ENCODE measurements around the gene CELF4.

The CELF4 gene

DNA sequence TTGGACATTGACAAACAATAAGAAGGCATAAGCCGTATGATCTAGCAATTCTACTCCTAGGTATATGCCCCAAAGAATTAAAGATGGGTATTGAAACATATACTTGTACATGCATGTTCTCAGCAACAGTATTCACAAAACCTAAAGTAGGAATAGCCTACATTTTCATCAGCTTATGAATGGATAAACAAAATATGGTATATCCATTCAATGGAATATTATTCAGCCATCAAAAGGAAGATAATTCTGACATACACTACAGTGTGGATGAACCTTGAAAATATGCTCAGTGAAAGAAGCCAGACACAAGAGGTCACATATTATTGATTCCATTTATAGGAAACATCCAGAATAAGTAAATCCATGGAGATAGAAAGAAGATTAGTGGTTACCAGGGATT is 56.0 kb downstream of the CELF4 start:
- H3K9ac ChIP-seq (ENCODE audit: low read length in 2 of 2): no peak overlapping the region
- no peak overlapping the region for H3K4me3 ChIP-seq (ENCODE audit: low read length in 2 of 2)
- H3K27me3 ChIP-seq (ENCODE audit: control insufficient read depth in 1 of 2, insufficient read depth in 2 of 2, low read length in 2 of 2): peaks cover 4 to 6% of the 10 kb centered on the region in 2 donors
- H3K9me3 ChIP-seq (ENCODE audit: control insufficient read depth in 2 of 2, low read length in 2 of 2): peaks cover 0 to 17% of the 10 kb centered on the region in 2 donors
- no peaks in the 10 kb centered on the region for H3K36me3 ChIP-seq (ENCODE audit: control insufficient read depth in 2 of 2, insufficient read depth in 2 of 2, low read length in 2 of 2)
- H3K27ac ChIP-seq (ENCODE audit: low read length): no peak overlapping the region
- H3K4me1 ChIP-seq (ENCODE audit: control insufficient read depth, insufficient read depth, low read length): no peaks in the 10 kb centered on the region

DNA sequence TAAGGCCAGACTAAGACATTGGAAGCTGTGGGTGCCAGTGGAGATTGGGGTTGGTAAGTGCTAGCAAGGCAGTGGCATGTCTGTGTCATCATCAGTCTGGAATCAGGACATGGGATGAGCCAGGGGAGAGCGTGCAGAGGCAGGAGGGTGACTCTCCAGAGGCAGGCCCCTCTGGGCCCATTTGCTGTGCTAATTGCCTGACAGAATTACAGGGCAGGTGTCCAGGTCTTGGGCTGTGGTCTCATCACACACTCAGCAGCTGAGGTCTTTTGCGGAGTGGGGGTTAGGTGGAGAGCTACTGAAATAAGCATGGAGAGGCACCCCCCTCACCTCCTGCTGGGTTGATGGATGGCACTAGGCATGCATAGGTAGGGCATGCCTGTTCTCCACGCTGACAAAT is 57.4 kb downstream of the CELF4 start:
- H3K9ac ChIP-seq (ENCODE audit: low read length in 2 of 2): no peak overlapping the region
- H3K36me3 ChIP-seq (ENCODE audit: control insufficient read depth in 2 of 2, insufficient read depth in 2 of 2, low read length in 2 of 2): no peaks in the 10 kb centered on the region
- H3K4me3 ChIP-seq (ENCODE audit: low read length in 2 of 2): no peak overlapping the region
- peaks cover 4 to 5% of the 10 kb centered on the region in 2 donors for H3K27me3 ChIP-seq (ENCODE audit: control insufficient read depth in 1 of 2, insufficient read depth in 2 of 2, low read length in 2 of 2)
- no peak overlapping the region for H3K27ac ChIP-seq (ENCODE audit: low read length)
- peaks cover 0 to 17% of the 10 kb centered on the region in 2 donors for H3K9me3 ChIP-seq (ENCODE audit: control insufficient read depth in 2 of 2, low read length in 2 of 2)
- no peaks in the 10 kb centered on the region for H3K4me1 ChIP-seq (ENCODE audit: control insufficient read depth, insufficient read depth, low read length)

GRCh38 chr18:37507239-37507638 is 58.4 kb downstream of the CELF4 start:
- H3K4me3 ChIP-seq (ENCODE audit: low read length in 2 of 2): no peak overlapping the region
- no peak overlapping the region for H3K9ac ChIP-seq (ENCODE audit: low read length in 2 of 2)
- H3K4me1 ChIP-seq (ENCODE audit: control insufficient read depth, insufficient read depth, low read length): peaks cover 3% of the 10 kb centered on the region
- no peak overlapping the region for H3K27ac ChIP-seq (ENCODE audit: low read length)
- no peaks in the 10 kb centered on the region for H3K36me3 ChIP-seq (ENCODE audit: control insufficient read depth in 2 of 2, insufficient read depth in 2 of 2, low read length in 2 of 2)
- H3K9me3 ChIP-seq (ENCODE audit: control insufficient read depth in 2 of 2, low read length in 2 of 2): peaks cover 0 to 14% of the 10 kb centered on the region in 2 donors
- H3K27me3 ChIP-seq (ENCODE audit: control insufficient read depth in 1 of 2, insufficient read depth in 2 of 2, low read length in 2 of 2): peaks cover 0 to 4% of the 10 kb centered on the region in 2 donors

DNA sequence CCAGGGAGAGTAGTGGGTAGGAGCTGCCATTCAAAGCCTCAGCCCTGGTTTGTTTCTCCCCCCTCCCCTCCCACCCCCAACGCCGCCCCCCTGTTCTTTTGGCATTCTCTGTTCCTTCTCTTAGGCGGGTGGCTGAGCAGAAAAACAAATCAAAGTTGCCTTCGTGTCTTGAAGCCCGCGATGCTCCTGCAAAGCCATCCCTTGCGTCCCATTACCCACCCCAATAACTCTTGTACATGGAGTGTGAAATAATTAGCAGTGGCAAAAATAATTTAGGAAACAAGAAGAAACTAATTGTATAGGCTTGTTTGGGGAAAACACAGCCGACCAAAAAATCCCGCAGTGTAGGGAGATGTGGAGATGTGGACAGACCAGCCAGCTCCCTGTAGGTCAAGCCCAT is 59.6 kb downstream of the CELF4 start:
- Histone ChIP-seq H3K36me3 (ENCODE audit: control insufficient read depth in 2 of 2, insufficient read depth in 2 of 2, low read length in 2 of 2) (no peaks in the 10 kb centered on the region), H3K4me1 (ENCODE audit: control insufficient read depth, insufficient read depth, low read length) (peaks cover 3% of the 10 kb centered on the region), H3K9me3 (ENCODE audit: control insufficient read depth in 2 of 2, low read length in 2 of 2) (peaks cover 0 to 14% of the 10 kb centered on the region in 2 donors), H3K27me3 (ENCODE audit: control insufficient read depth in 1 of 2, insufficient read depth in 2 of 2, low read length in 2 of 2) (peaks cover 0 to 2% of the 10 kb centered on the region in 2 donors), H3K4me3 (ENCODE audit: low read length in 2 of 2) (no peak overlapping the region), H3K9ac (ENCODE audit: low read length in 2 of 2) (no peak overlapping the region), H3K27ac (ENCODE audit: low read length) (no peak overlapping the region)

DNA sequence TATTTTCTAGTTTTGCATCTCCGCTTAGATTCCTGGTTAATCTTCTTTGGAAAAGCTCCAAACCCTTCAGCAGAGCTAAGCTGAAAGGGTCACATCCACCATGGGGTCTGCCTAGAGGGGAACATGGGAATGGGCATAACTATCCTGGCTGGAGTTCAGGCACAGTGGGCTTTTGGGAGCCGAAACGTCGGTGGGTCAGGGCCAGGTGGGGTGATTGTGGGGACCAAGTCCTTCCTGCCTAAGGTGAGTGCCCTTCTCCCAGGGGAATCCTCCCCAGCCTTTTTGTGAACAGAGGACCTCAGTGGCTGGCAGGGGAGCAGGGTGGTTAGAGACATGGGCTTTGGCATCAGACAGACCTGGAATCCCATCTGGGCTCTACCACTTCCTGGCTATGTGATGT is 60.3 kb downstream of the CELF4 start:
- Histone ChIP-seq H3K4me3 (ENCODE audit: low read length in 2 of 2) (no peak overlapping the region), H3K36me3 (ENCODE audit: control insufficient read depth in 2 of 2, insufficient read depth in 2 of 2, low read length in 2 of 2) (no peaks in the 10 kb centered on the region), H3K27ac (ENCODE audit: low read length) (no peak overlapping the region), H3K9me3 (ENCODE audit: control insufficient read depth in 2 of 2, low read length in 2 of 2) (peaks cover 0 to 13% of the 10 kb centered on the region in 2 donors), H3K9ac (ENCODE audit: low read length in 2 of 2) (no peak overlapping the region), H3K27me3 (ENCODE audit: control insufficient read depth in 1 of 2, insufficient read depth in 2 of 2, low read length in 2 of 2) (peaks cover 0 to 2% of the 10 kb centered on the region in 2 donors), H3K4me1 (ENCODE audit: control insufficient read depth, insufficient read depth, low read length) (peaks cover 3% of the 10 kb centered on the region)

DNA sequence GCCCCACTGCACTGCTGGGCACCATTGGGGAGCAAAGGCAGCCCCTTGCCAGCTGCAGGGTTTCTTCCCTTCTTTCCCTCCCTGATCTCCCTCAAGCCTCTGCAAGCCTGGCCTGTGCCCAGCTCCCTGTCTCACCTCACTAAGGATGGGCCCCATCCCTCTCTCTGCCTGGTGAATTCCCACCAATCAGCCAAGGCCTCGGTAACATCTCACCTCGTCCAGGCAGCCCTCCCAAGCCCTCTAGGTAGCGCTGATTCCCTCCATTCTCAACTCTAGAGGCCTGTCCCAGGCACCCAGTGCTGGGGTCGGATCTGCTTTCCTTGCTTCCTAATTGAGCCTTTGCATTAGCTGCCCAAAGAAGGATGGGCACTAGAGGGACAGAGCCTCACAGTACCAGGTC is 63.0 kb downstream of the CELF4 start:
- no peaks in the 10 kb centered on the region for H3K36me3 ChIP-seq (ENCODE audit: control insufficient read depth in 2 of 2, insufficient read depth in 2 of 2, low read length in 2 of 2)
- H3K9me3 ChIP-seq (ENCODE audit: control insufficient read depth in 2 of 2, low read length in 2 of 2): no peaks in the 10 kb centered on the region
- peaks cover 3% of the 10 kb centered on the region for H3K4me1 ChIP-seq (ENCODE audit: control insufficient read depth, insufficient read depth, low read length)
- H3K27me3 ChIP-seq (ENCODE audit: control insufficient read depth in 1 of 2, insufficient read depth in 2 of 2, low read length in 2 of 2): peaks cover 0 to 4% of the 10 kb centered on the region in 2 donors
- no peak overlapping the region for H3K9ac ChIP-seq (ENCODE audit: low read length in 2 of 2)
- H3K4me3 ChIP-seq (ENCODE audit: low read length in 2 of 2): no peak overlapping the region
- no peak overlapping the region for H3K27ac ChIP-seq (ENCODE audit: low read length)

- H3K36me3 ChIP-seq (ENCODE audit: control insufficient read depth in 2 of 2, insufficient read depth in 2 of 2, low read length in 2 of 2): no peaks in the 10 kb centered on the region
- no peak overlapping the region for H3K27ac ChIP-seq (ENCODE audit: low read length)
- peaks cover 0 to 4% of the 10 kb centered on the region in 2 donors for H3K27me3 ChIP-seq (ENCODE audit: control insufficient read depth in 1 of 2, insufficient read depth in 2 of 2, low read length in 2 of 2)
- H3K4me3 ChIP-seq (ENCODE audit: low read length in 2 of 2): no peak overlapping the region
- H3K9ac ChIP-seq (ENCODE audit: low read length in 2 of 2): no peak overlapping the region
- H3K4me1 ChIP-seq (ENCODE audit: control insufficient read depth, insufficient read depth, low read length): peaks cover 3% of the 10 kb centered on the region
- H3K9me3 ChIP-seq (ENCODE audit: control insufficient read depth in 2 of 2, low read length in 2 of 2): no peaks in the 10 kb centered on the region
These were observed 63.6 kb downstream of the CELF4 start for GRCh38 chr18:37502036-37502435.

GRCh38 chr18:37501136-37501535 is 64.5 kb downstream of the CELF4 start:
- H3K9me3 ChIP-seq (ENCODE audit: control insufficient read depth in 2 of 2, low read length in 2 of 2): no peaks in the 10 kb centered on the region
- no peak overlapping the region for H3K27ac ChIP-seq (ENCODE audit: low read length)
- no peaks in the 10 kb centered on the region for H3K36me3 ChIP-seq (ENCODE audit: control insufficient read depth in 2 of 2, insufficient read depth in 2 of 2, low read length in 2 of 2)
- peaks cover 0 to 4% of the 10 kb centered on the region in 2 donors for H3K27me3 ChIP-seq (ENCODE audit: control insufficient read depth in 1 of 2, insufficient read depth in 2 of 2, low read length in 2 of 2)
- H3K4me3 ChIP-seq (ENCODE audit: low read length in 2 of 2): no peak overlapping the region
- peaks cover 3% of the 10 kb centered on the region for H3K4me1 ChIP-seq (ENCODE audit: control insufficient read depth, insufficient read depth, low read length)
- no peak overlapping the region for H3K9ac ChIP-seq (ENCODE audit: low read length in 2 of 2)

DNA sequence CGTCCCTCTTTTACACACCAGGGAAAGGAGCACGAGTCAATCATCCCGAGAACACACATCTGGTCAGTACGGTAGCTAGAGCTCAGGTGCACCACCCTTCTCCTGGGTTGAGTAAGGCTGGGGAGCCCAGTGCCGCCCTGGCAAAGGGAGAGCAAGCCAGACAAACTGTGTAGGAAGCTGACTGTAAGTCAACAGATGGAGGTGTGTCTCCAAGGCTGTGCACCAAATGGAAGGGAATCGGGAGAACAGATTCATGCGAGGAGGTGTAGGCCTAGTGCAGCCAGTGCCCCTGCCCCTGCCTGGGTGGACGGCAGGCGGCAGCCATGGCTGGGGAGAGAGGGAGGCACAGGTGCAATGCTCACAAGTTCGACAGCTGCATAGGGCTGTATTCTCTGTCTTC is 65.7 kb downstream of the CELF4 start:
- H3K36me3 ChIP-seq (ENCODE audit: control insufficient read depth in 2 of 2, insufficient read depth in 2 of 2, low read length in 2 of 2): no peaks in the 10 kb centered on the region
- H3K4me1 ChIP-seq (ENCODE audit: control insufficient read depth, insufficient read depth, low read length): peaks cover 3% of the 10 kb centered on the region
- no peak overlapping the region for H3K27ac ChIP-seq (ENCODE audit: low read length)
- H3K9me3 ChIP-seq (ENCODE audit: control insufficient read depth in 2 of 2, low read length in 2 of 2): no peaks in the 10 kb centered on the region
- H3K4me3 ChIP-seq (ENCODE audit: low read length in 2 of 2): no peak overlapping the region
- H3K9ac ChIP-seq (ENCODE audit: low read length in 2 of 2): no peak overlapping the region
- peaks cover 0 to 4% of the 10 kb centered on the region in 2 donors for H3K27me3 ChIP-seq (ENCODE audit: control insufficient read depth in 1 of 2, insufficient read depth in 2 of 2, low read length in 2 of 2)

- H3K27ac ChIP-seq (ENCODE audit: low read length): no peak overlapping the region
- peaks cover 3% of the 10 kb centered on the region for H3K4me1 ChIP-seq (ENCODE audit: control insufficient read depth, insufficient read depth, low read length)
- H3K9ac ChIP-seq (ENCODE audit: low read length in 2 of 2): no peak overlapping the region
- no peak overlapping the region for H3K4me3 ChIP-seq (ENCODE audit: low read length in 2 of 2)
- H3K36me3 ChIP-seq (ENCODE audit: control insufficient read depth in 2 of 2, insufficient read depth in 2 of 2, low read length in 2 of 2): no peaks in the 10 kb centered on the region
- H3K9me3 ChIP-seq (ENCODE audit: control insufficient read depth in 2 of 2, low read length in 2 of 2): no peaks in the 10 kb centered on the region
- H3K27me3 ChIP-seq (ENCODE audit: control insufficient read depth in 1 of 2, insufficient read depth in 2 of 2, low read length in 2 of 2): peaks cover 0 to 4% of the 10 kb centered on the region in 2 donors
These were observed 66.6 kb downstream of the CELF4 start for GRCh38 chr18:37499044-37499443.

- Histone ChIP-seq H3K9me3 (ENCODE audit: control insufficient read depth in 2 of 2, low read length in 2 of 2) (no peaks in the 10 kb centered on the region), H3K27me3 (ENCODE audit: control insufficient read depth in 1 of 2, insufficient read depth in 2 of 2, low read length in 2 of 2) (peaks cover 0 to 4% of the 10 kb centered on the region in 2 donors), H3K4me3 (ENCODE audit: low read length in 2 of 2) (no peak overlapping the region), H3K4me1 (ENCODE audit: control insufficient read depth, insufficient read depth, low read length) (peaks cover 3% of the 10 kb centered on the region), H3K36me3 (ENCODE audit: control insufficient read depth in 2 of 2, insufficient read depth in 2 of 2, low read length in 2 of 2) (no peaks in the 10 kb centered on the region), H3K27ac (ENCODE audit: low read length) (no peak overlapping the region), H3K9ac (ENCODE audit: low read length in 2 of 2) (no peak overlapping the region)
These were observed 67.6 kb downstream of the CELF4 start for GRCh38 chr18:37497853-37498518.

All from stomach smooth muscle (tissue), 2 donors.